Common myeloid progenitor, CD34-positive (primary cell): ENCODE measurements around the gene LECT2.
A peak's percentile ranks its signal among the peaks of the same experiment; 100 is the strongest.

Experiments used
- CTCF ChIA-PET: fragments of 350-600 bp; sonication (Branson Sonifier 250); formaldehyde crosslinking; loops from one replicate; lab custom pipeline; 2021; ENCODE audit warnings: antibody characterized with exemption; lab: Charles Lee
- POLR2A ChIA-PET: fragments of 350-600 bp; sonication (Branson Sonifier 250); formaldehyde crosslinking; loops from one replicate; lab custom pipeline; 2021; ENCODE audit warnings: antibody characterized with exemption; lab: Charles Lee
- DNase-seq, 3 donors: peaks; one replicate each; pipeline versions ENCODE4 v3.0.0 to v3.0.0-alpha.2; 2013
- H3K27ac ChIP-seq, 2 experiments: 1 replicate in 1 of 2; 2 replicates in 1 of 2; pipeline ENCODE4 v1.7.0; 2013; ENCODE audit warnings: inconsistent platforms in 2 of 2, low read length in 2 of 2, mild to moderate bottlenecking in 2 of 2, low read depth in 1 of 2, moderate library complexity in 1 of 2; ENCODE audit not compliant: severe bottlenecking in 2 of 2, insufficient read depth in 1 of 2, poor library complexity in 1 of 2
- H3K27me3 ChIP-seq, 5 experiments: replicated peaks in 2 of 5; 1 replicate in 3 of 5; 2 replicates in 2 of 5; pipeline versions ENCODE4 v1.6.1 to v1.7.0; 2013; ENCODE audit warnings: low read length in 4 of 5, mild to moderate bottlenecking in 2 of 5, moderate library complexity in 2 of 5, inconsistent platforms in 1 of 5; ENCODE audit not compliant: insufficient read depth in 5 of 5, control insufficient read depth in 4 of 5
- H3K36me3 ChIP-seq, 4 experiments: 1 replicate in 2 of 4; 2 replicates in 2 of 4; pipeline versions ENCODE4 v1.6.1 to v1.7.0; 2013; ENCODE audit warnings: low read length in 3 of 4, control low read depth in 1 of 4, mild to moderate bottlenecking in 1 of 4; ENCODE audit not compliant: control insufficient read depth in 4 of 4, insufficient read depth in 4 of 4
- H3K4me1 ChIP-seq, 4 experiments: 1 replicate in 3 of 4; 2 replicates in 1 of 4; pipeline versions ENCODE4 v1.6.1 to v1.7.1; 2013; ENCODE audit warnings: low read length in 3 of 4, mild to moderate bottlenecking in 3 of 4, control low read depth in 1 of 4, inconsistent platforms in 1 of 4, moderate library complexity in 1 of 4; ENCODE audit not compliant: control insufficient read depth in 4 of 4, insufficient read depth in 4 of 4; ENCODE audit errors: control extremely low read depth in 1 of 4
- H3K4me3 ChIP-seq, 7 experiments: 1 replicate in 4 of 7; 2 replicates in 3 of 7; pipeline versions ENCODE4 v1.5.1 to v1.7.0; 2013; ENCODE audit warnings: mild to moderate bottlenecking in 7 of 7, low read length in 6 of 7, moderate library complexity in 6 of 7, inconsistent platforms in 2 of 7, low read depth in 2 of 7, control low read depth in 1 of 7; ENCODE audit not compliant: insufficient read depth in 4 of 7, control insufficient read depth in 1 of 7; ENCODE audit errors: extremely low read depth in 1 of 7
- H3K9me3 ChIP-seq, 5 experiments: 1 replicate in 4 of 5; 2 replicates in 1 of 5; pipeline versions ENCODE4 v1.6.1 to v1.7.1; 2013; ENCODE audit warnings: low read length in 4 of 5, mild to moderate bottlenecking in 2 of 5, inconsistent platforms in 1 of 5, low read depth in 1 of 5, moderate library complexity in 1 of 5; ENCODE audit not compliant: control insufficient read depth in 4 of 5, insufficient read depth in 2 of 5; ENCODE audit errors: control extremely low read depth in 1 of 5
- WGBS: methylation state at CpG from one replicate; pipeline ENCODE4 v1.1.5; 2013; ENCODE audit not compliant: insufficient coverage; 5-methylcytosine and 5-hydroxymethylcytosine counted together

Gene LECT2

GRCh38 chr5:135944967-135945560, 9.7 kb downstream of the LECT2 start:
- H3K9me3 ChIP-seq: no peaks in the 10 kb centered on the region
- ChIA-PET POLR2A (no interaction called here), CTCF (interaction anchor here (0.7 to 2.7 kb wide), 16 partner anchors 9 to 272 kb away, joined by 3 to 16 read pairs (median 4); partner anchors contain the start of gene LECT2)
- H3K4me3 ChIP-seq: no peak overlapping the region
- no peak overlapping the region for H3K27ac ChIP-seq
- no peaks in the 10 kb centered on the region for H3K4me1 ChIP-seq
- no peaks in the 10 kb centered on the region for H3K36me3 ChIP-seq
- H3K27me3 ChIP-seq: peaks cover 2 to 25% (median 11%) of the 10 kb centered on the region in 5 experiments
- 0% methylated on average over 3 of the region's 3 CpGs for WGBS
- DNase-seq: peak; percentile 77 to 88 (median 84)

GRCh38 chr5:135944564-135944963, 10.2 kb downstream of the LECT2 start:
- DNase-seq: no peak
- ChIA-PET POLR2A (no interaction called here), CTCF (interaction anchor here (0.9 to 2.7 kb wide), 14 partner anchors 8 to 273 kb away, joined by 3 to 16 read pairs (median 4); no protein-coding TSS in a partner anchor)
- Histone ChIP-seq H3K4me3 (no peak overlapping the region), H3K27ac (no peak overlapping the region), H3K27me3 (peaks cover 2 to 28% (median 11%) of the 10 kb centered on the region in 5 experiments), H3K9me3 (no peaks in the 10 kb centered on the region), H3K4me1 (no peaks in the 10 kb centered on the region), H3K36me3 (no peaks in the 10 kb centered on the region)

GRCh38 chr5:135942202-135942771, 12.5 kb downstream of the LECT2 start:
- H3K27me3 ChIP-seq: peaks cover 4 to 40% (median 13%) of the 10 kb centered on the region in 5 experiments
- no peaks in the 10 kb centered on the region for H3K4me1 ChIP-seq
- H3K36me3 ChIP-seq: no peaks in the 10 kb centered on the region
- ChIA-PET CTCF (interaction anchor here (0.6 to 3.2 kb wide), 7 partner anchors 17 to 140 kb away, joined by 3 to 19 read pairs (median 3); no protein-coding TSS in a partner anchor), POLR2A (no interaction called here)
- no peak for DNase-seq
- WGBS: 81% methylated on average over 2 of the region's 3 CpGs
- no peak overlapping the region for H3K27ac ChIP-seq
- no peaks in the 10 kb centered on the region for H3K9me3 ChIP-seq
- no peak overlapping the region for H3K4me3 ChIP-seq

GRCh38 chr5:135941711-135942110, 13.1 kb downstream of the LECT2 start:
- 100% methylated on average over 1 of the region's 2 CpGs for WGBS
- Histone ChIP-seq H3K9me3 (no peaks in the 10 kb centered on the region), H3K4me3 (no peak overlapping the region), H3K4me1 (no peaks in the 10 kb centered on the region), H3K27ac (no peak overlapping the region), H3K27me3 (peaks cover 6 to 43% (median 13%) of the 10 kb centered on the region in 5 experiments), H3K36me3 (no peaks in the 10 kb centered on the region)
- CTCF ChIA-PET: interaction anchor here (0.6 to 3.2 kb wide), 4 partner anchors 18 to 122 kb away, joined by 3 to 19 read pairs (median 3); no protein-coding TSS in a partner anchor
- DNase-seq: no peak
- POLR2A ChIA-PET: no interaction called here

GRCh38 chr5:135937245-135937911, 17.4 kb downstream of the LECT2 start:
- Histone ChIP-seq H3K27ac (no peak overlapping the region), H3K27me3 (peaks cover 10 to 54% (median 12%) of the 10 kb centered on the region in 5 experiments), H3K4me1 (no peaks in the 10 kb centered on the region), H3K4me3 (no peak overlapping the region), H3K36me3 (no peaks in the 10 kb centered on the region), H3K9me3 (no peaks in the 10 kb centered on the region)
- DNase-seq: no peak
- CTCF ChIA-PET: interaction anchor here (1.2 to 4.2 kb wide), 2 partner anchors 8 to 73 kb away, joined by 3 to 16 read pairs; no protein-coding TSS in a partner anchor
- 100% methylated on average over 1 of the region's 5 CpGs for WGBS
- POLR2A ChIA-PET: no interaction called here

- WGBS: 100% methylated on average over 3 of the region's 3 CpGs
- CTCF ChIA-PET: interaction anchor here (4.2 kb wide), 1 partner anchor 11 kb away, joined by 16 read pairs; no protein-coding TSS in a partner anchor
- H3K36me3 ChIP-seq: no peaks in the 10 kb centered on the region
- DNase-seq: no peak
- H3K4me1 ChIP-seq: peaks cover 0 to 11% (median 5%) of the 10 kb centered on the region in 4 experiments
- POLR2A ChIA-PET: no interaction called here
- no peak overlapping the region for H3K4me3 ChIP-seq
- no peak overlapping the region for H3K27ac ChIP-seq
- peaks cover 16 to 65% (median 25%) of the 10 kb centered on the region in 5 experiments for H3K27me3 ChIP-seq
- peaks cover 0 to under 1% (median 0%) of the 10 kb centered on the region in 5 experiments for H3K9me3 ChIP-seq
These were observed 19.8 kb downstream of the LECT2 start for GRCh38 chr5:135934939-135935338.
